GM06990 (cell line): ENCODE results near the gene DPP10.
"Not testable (repeated sequence)": the region's sequence is repeated elsewhere in the genome, so short reads cannot be mapped to it uniquely, and the experiment has no call there.

ENCODE experiments used
- DNase-seq: peaks from one replicate; pipeline ENCODE4 v3.0.0-alpha.2; 2011; ENCODE audit not compliant: insufficient read length; ENCODE audit errors: extremely low read depth
- H3K27me3 ChIP-seq: replicated peaks from 2 replicates; pipeline ENCODE4 v1.6.0; 2011; ENCODE audit warnings: low read length; ENCODE audit not compliant: control insufficient read depth, insufficient read depth
- H3K36me3 ChIP-seq: 2 replicates; pipeline ENCODE4 v1.5.1; 2011; ENCODE audit warnings: low read length; ENCODE audit not compliant: control insufficient read depth, insufficient read depth
- H3K4me3 ChIP-seq: replicated peaks from 2 replicates; pipeline ENCODE4 v1.5.1; 2011; ENCODE audit warnings: low read depth, mild to moderate bottlenecking, control low read depth, low read length
- CTCF ChIP-seq: IDR thresholded peaks from 2 replicates; pipeline ENCODE4 v1.5.1; 2011; ENCODE audit warnings: low read length, control low read depth, mild to moderate bottlenecking, inconsistent platforms; ENCODE audit not compliant: insufficient read depth, poor library complexity, severe bottlenecking

The DPP10 gene

GRCh38 chr2:115412501-115412900 lies 970.1 kb downstream of the DPP10 start:
- no peaks in the 10 kb centered on the region for H3K36me3 ChIP-seq
- H3K4me3 ChIP-seq = no peak overlapping the region
- no peak for TF ChIP-seq CTCF
- no peaks in the 10 kb centered on the region for H3K27me3 ChIP-seq
- no peak for DNase-seq

- DNase-seq = no peak
- no peaks in the 10 kb centered on the region for H3K27me3 ChIP-seq
- H3K36me3 ChIP-seq = no peaks in the 10 kb centered on the region
- no peak for TF ChIP-seq CTCF
- no peak overlapping the region for H3K4me3 ChIP-seq
Measured at GRCh38 chr2:115413791-115414190, 971.4 kb downstream of the DPP10 start.

- no peak for DNase-seq
- Histone ChIP-seq H3K27me3 (no peaks in the 10 kb centered on the region), H3K36me3 (no peaks in the 10 kb centered on the region), H3K4me3 (no peak overlapping the region)
- no peak for TF ChIP-seq CTCF
Measured at GRCh38 chr2:115414466-115414865, 972.0 kb downstream of the DPP10 start.

- Histone ChIP-seq H3K4me3 (no peak overlapping the region), H3K36me3 (no peaks in the 10 kb centered on the region)
- no peak for TF ChIP-seq CTCF
Measured at GRCh38 chr2:115422004-115422634, 979.7 kb downstream of the DPP10 start.

GRCh38 chr2:115427436-115427835 lies 985.0 kb downstream of the DPP10 start:
- no peaks in the 10 kb centered on the region for H3K36me3 ChIP-seq
- TF ChIP-seq CTCF = no peak
- no peak for DNase-seq
- H3K4me3 ChIP-seq = no peak overlapping the region
- no peaks in the 10 kb centered on the region for H3K27me3 ChIP-seq

More at GRCh38 chr2:115422004-115422634, 979.7 kb downstream of the DPP10 start:
- no peak for DNase-seq
- no peaks in the 10 kb centered on the region for H3K27me3 ChIP-seq

GRCh38 chr2:115440746-115441145 lies 998.3 kb downstream of the DPP10 start:
- not testable (repeated sequence) for H3K4me3 ChIP-seq, H3K36me3 ChIP-seq, H3K27me3 ChIP-seq, DNase-seq
